A549 treated with GW870086 at 1 μM for 4 hours (cell line): ENCODE results near the gene BPGM. TPM values are rescaled to one million over a fixed set of nuclear protein-coding genes. Genes with fewer than 3 reads are reported as not detected.

Source experiments
- total RNA-seq: library from RNA; stranded (reverse); fragments of 200-300 nt; extraction: Qiagen RNA extraction; gene quantifications from 5 replicates; pipeline ENCODE4 v1.2.3, GENCODE V29; 2022; ENCODE audit warnings: low read depth

The BPGM gene
- 15.3 to 20.3 TPM (median 17.7 TPM) in 5 replicates for total RNA-seq

DNA sequence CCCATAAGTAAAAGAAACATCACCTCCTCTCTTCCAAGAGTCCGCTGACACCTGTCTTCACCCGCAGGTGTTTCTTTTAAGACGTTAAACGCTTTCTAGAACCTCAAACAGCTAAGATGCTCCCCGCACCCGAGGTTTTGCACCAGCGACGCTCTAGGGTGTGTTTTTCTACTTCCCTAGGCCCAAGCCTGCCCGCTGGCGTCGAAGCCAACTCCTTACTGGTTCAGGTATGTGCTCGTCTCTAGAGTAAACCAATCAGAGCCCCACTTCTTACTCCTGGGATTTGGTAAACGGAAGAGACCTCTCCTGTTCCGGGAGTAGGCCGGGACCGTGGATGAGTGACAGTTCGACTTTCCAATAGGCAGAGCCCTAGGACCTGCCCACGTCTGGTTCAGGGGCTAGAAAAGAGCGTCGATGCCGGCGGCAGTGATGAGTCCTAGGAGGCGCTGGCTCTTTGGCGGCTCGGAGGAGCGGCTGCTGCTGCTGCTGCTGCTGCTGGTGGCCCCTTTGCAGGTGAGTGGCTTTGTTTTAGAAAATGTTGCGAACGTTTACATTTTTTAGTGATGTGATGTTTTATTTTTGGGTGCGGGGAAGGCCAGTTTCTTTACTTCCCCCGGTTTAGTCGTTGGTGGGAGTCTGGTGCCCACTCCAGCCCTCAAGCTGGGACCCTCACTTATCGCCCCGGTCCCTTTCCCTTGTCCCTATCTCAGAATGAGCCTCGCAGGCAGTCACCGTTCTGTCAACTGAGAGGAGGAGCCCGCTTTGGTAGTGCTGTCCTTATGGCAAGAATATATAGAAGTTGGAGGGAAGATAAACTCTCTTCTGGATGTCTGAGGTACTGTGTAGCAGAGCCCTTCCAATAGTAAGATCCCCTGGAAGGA lies at the start of gene BPGM:
BPGM (plus strand) TSS at position 429 of the 881 bp plus-strand sequence. CDS start 14,655 bp downstream, outside the sequence.

Other genes with a start within 250 kb of the BPGM start
- gene AKR1B1, start 187.8 kb upstream of the BPGM start, total RNA-seq: 2,159 to 2,676 TPM (median 2,540 TPM) in 5 replicates
- gene AKR1B10, start 119.3 kb upstream of the BPGM start, total RNA-seq: 2,090 to 2,330 TPM (median 2,162 TPM) in 5 replicates
- 18.9 to 39.8 TPM (median 34.3 TPM) in 5 replicates for gene AKR1B15, start 97.7 kb upstream of the BPGM start, total RNA-seq
- gene CALD1, start 132.8 kb downstream of the BPGM start, total RNA-seq: 82.0 to 138 TPM (median 121 TPM) in 5 replicates